ENCODE measurements around the gene PCSK5. TPM values are rescaled to one million over a fixed set of nuclear protein-coding genes. Genes with fewer than 3 reads are reported as not detected.

PCSK5 gene
- total RNA-seq, 2 experiments from 2014 or later: 3.0 to 3.1 TPM

DNA sequence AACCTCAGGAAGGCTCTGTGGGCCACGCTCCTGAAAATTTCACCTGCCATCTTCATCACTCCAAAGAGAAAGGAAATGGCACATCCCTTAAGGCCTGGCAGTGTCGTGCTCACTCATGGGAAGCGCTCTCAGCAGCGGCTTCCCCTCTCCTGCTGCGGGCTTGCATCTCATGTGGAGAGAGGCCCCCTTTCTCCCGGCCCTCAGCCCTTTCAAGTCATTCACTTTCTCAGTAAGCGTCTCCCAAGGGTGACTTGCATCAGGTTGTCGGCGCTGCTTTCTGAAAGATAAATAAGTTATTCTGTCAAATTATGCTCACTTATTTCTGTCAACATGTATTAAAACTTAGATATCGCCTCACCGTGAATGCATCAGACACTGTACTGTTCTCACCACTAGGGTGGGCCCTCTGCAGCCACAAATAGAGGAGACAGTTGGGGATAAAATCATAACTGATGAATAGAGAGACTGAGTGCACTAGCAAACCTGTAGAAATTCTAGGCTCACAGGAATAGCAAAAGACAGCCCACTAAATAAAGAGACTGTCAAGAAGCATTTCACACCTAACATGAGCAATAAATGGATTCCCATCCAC is 329.2 kb downstream of the PCSK5 start:
- Mint-ChIP-seq H3K27ac (no peak overlapping the region), H3K4me1 (no peaks in the 10 kb centered on the region), H3K27me3 (no peaks in the 10 kb centered on the region), H3K4me3 (no peak overlapping the region), H3K9me3 (ENCODE audit: low read depth) (no peaks in the 10 kb centered on the region), H3K36me3 (ENCODE audit: low read depth) (no peaks in the 10 kb centered on the region)
- CTCF ChIA-PET: interaction anchor here (1.0 kb wide), 1 partner anchor 9 kb away, joined by 3 read pairs; no protein-coding TSS in a partner anchor
- POLR2A ChIA-PET: no interaction called here
- intact Hi-C loops (cut with DNase I, micrococcal nuclease): no loop called here
- DNase-seq (no peak), ATAC-seq (no peak)

DNA sequence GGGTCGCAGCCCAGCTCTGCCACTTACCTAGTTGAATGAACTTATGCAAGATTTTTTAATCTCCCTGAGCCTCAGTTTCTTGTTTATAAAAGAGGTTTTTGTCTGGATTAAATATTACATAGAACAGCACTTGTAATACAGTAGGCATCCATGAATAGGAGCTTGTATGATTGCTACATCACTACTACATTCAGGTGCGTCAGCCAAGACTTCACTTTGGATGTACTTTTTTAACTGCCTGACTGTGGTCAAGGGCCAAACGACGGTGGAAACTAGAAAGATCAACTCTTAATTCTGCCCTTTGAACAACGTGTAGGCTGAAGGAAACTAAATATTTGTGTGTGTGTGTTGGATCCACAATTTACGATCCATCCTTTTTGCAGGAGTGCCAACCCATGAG is 330.9 kb downstream of the PCSK5 start:
- intact Hi-C loops (cut with DNase I, micrococcal nuclease): no loop called here
- ATAC-seq: no peak

DNA sequence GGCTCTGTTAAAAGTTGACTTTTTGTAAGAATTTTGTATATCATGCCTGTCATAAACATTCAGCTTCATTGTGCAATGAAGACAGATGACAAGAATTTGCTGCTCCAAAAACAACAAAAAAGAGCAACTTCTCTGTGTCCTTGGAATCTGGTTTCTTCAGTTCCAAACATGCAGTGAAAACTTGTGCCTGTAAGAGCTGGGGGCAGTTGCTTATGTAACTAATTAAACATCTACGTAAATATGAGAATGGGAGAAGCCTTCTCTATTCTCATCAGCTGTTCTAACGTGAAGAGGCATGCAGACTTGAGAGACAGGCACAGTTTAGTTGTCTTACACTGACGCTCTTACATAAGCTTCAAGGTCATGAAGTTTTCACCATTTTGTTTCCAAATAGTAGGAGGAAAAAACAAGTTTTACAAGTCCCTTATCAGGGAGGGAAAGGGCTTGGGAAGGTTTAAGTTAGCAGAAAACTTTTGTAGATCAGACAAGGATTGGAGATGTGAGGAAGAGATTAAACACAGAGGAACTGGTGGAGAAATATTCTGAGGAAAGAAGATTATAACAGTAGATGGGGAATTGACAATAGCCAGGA is 333.4 kb downstream of the PCSK5 start:
- Mint-ChIP-seq H3K4me3 (no peak overlapping the region), H3K9me3 (ENCODE audit: low read depth) (no peaks in the 10 kb centered on the region), H3K4me1 (no peaks in the 10 kb centered on the region), H3K27me3 (no peaks in the 10 kb centered on the region), H3K27ac (no peak overlapping the region), H3K36me3 (ENCODE audit: low read depth) (no peaks in the 10 kb centered on the region)
- intact Hi-C loops (cut with DNase I, micrococcal nuclease): no loop called here
- POLR2A ChIA-PET: no interaction called here
- no peak for DNase-seq
- ATAC-seq: no peak
- CTCF ChIA-PET: no interaction called here

More for the DNA sequence above, 330.9 kb downstream of the PCSK5 start:
- no peaks in the 10 kb centered on the region for H3K4me1 Mint-ChIP-seq
- CTCF ChIA-PET: no interaction called here
- no peak overlapping the region for H3K4me3 Mint-ChIP-seq
- POLR2A ChIA-PET: no interaction called here
- no peaks in the 10 kb centered on the region for H3K9me3 Mint-ChIP-seq (ENCODE audit: low read depth)
- DNase-seq: no peak
- H3K36me3 Mint-ChIP-seq (ENCODE audit: low read depth): no peaks in the 10 kb centered on the region
- H3K27ac Mint-ChIP-seq: no peak overlapping the region
- H3K27me3 Mint-ChIP-seq: no peaks in the 10 kb centered on the region

DNA sequence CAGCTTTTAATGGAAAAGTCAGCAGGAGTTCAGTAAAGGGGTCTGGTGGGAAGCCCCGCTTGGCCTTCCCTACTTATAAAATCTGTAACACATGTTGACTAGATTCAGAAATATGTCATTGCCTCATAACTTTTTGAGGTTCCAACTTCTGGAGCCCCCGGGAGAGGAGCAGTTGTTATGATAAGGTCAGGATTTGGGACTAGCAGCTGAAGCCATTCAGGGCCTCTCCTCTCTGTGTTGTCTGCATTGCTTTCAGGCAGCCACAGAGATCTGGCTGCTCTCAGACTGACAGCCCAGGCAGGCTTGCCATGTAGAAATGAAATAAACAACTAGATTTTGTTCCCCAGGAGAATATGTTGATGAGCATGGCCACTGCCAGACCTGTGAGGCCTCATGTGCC is 336.7 kb downstream of the PCSK5 start:
- Mint-ChIP-seq H3K9me3 (ENCODE audit: low read depth) (no peaks in the 10 kb centered on the region), H3K36me3 (ENCODE audit: low read depth) (no peaks in the 10 kb centered on the region), H3K4me1 (no peaks in the 10 kb centered on the region), H3K27me3 (no peaks in the 10 kb centered on the region), H3K4me3 (no peak overlapping the region), H3K27ac (no peak overlapping the region)
- no peak for DNase-seq
- intact Hi-C loops (cut with DNase I, micrococcal nuclease): no loop called here
- ChIA-PET CTCF (no interaction called here), POLR2A (no interaction called here)
- ATAC-seq: no peak

DNA sequence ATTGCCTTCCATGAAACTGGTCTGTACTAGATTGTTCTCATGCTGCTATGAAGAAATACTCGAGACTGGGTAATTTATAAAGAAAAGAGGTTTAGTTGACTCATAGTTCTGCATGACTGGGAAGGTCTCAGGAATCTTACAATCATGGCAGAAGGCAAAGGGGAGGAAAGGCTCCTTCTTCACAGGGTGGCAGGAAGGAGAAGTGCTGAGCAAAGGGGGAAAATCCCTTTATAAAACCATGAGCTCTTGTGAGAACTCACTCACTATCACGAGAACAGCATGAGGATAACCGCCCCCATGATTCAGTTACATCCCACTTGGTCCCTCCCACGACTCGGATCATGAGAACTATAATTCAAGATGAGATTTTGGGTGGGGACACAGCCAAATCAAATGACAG is 340.5 kb downstream of the PCSK5 start:
- H3K4me3 Mint-ChIP-seq: no peak overlapping the region

DNA sequence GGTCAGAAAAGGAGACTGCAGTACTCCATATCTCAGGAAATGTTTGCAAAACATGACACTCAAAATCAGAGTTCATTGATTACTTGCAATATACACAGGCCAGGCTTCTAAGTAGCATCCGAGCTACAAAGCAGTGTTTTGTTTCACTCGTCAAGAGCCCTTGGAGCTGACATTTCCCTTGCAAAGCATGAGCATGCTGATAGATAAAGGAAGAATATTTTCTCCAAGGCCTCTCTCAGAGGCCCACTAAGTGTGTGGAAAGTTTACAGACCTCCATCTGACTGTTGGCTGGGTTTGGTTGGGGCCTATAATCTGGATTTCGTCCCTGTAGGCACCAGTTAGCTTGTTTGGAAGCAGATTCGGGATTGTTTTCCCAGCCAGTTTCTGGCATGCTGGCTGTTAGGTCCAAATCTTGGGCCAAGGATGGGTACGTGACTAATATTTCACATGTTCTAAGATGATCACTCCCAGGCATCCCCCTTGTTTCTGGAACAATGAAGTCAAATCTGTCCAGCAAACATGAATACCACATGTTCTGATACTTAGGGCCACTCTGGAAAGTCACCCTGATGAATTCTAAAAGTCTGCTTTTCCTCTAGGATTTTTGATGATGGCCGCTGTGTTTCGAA is 342.5 kb downstream of the PCSK5 start:
- no peaks in the 10 kb centered on the region for H3K4me1 Mint-ChIP-seq
- DNase-seq (no peak), ATAC-seq (no peak)
- H3K27me3 Mint-ChIP-seq: no peaks in the 10 kb centered on the region
- no peaks in the 10 kb centered on the region for H3K9me3 Mint-ChIP-seq (ENCODE audit: low read depth)
- no peak overlapping the region for H3K4me3 Mint-ChIP-seq
- H3K36me3 Mint-ChIP-seq (ENCODE audit: low read depth): no peaks in the 10 kb centered on the region
- intact Hi-C loops (cut with DNase I, micrococcal nuclease): no loop called here
- ChIA-PET POLR2A (no interaction called here), CTCF (no interaction called here)
- no peak overlapping the region for H3K27ac Mint-ChIP-seq

More for the DNA sequence above, 340.5 kb downstream of the PCSK5 start:
- intact Hi-C loops (cut with DNase I, micrococcal nuclease): no loop called here
- ChIA-PET POLR2A (interaction anchor here (0.6 kb wide), 1 partner anchor 1725 kb away, joined by 3 read pairs; no protein-coding TSS in a partner anchor), CTCF (interaction anchor here (0.8 kb wide), 1 partner anchor 429 kb away, joined by 3 read pairs; no protein-coding TSS in a partner anchor)
- Mint-ChIP-seq H3K27me3 (no peaks in the 10 kb centered on the region), H3K4me1 (no peaks in the 10 kb centered on the region), H3K9me3 (ENCODE audit: low read depth) (no peaks in the 10 kb centered on the region), H3K27ac (no peak overlapping the region), H3K36me3 (ENCODE audit: low read depth) (no peaks in the 10 kb centered on the region)
- DNase-seq (no peak), ATAC-seq (no peak)

DNA sequence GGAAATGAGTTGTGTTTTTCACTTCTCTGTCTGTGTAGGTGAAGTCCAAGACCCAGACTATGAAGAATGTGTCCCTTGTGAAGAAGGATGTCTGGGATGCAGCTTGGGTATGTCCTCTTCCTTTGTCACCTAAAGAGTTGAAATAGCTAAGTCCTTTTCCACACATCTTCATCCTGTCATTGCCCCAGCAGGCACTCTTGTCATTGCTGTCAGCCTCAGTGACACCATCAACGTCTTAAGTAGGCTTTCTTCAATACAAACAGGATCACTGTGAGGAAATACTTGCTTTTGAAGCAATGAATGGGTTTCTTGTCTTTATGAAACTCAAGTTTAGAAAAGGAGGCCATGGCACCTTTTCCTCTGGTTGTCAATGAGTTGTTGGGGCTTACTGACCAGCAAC is 350.1 kb downstream of the PCSK5 start:
- Mint-ChIP-seq H3K27ac (no peak overlapping the region), H3K36me3 (ENCODE audit: low read depth) (no peaks in the 10 kb centered on the region), H3K9me3 (ENCODE audit: low read depth) (no peaks in the 10 kb centered on the region), H3K4me1 (no peaks in the 10 kb centered on the region), H3K27me3 (no peaks in the 10 kb centered on the region), H3K4me3 (no peak overlapping the region)
- intact Hi-C loops (cut with DNase I, micrococcal nuclease): no loop called here
- DNase-seq (no peak), ATAC-seq (no peak)
- CTCF ChIA-PET: no interaction called here
- POLR2A ChIA-PET: no interaction called here

GRCh38 chr9:76245518-76245917 is 355.0 kb downstream of the PCSK5 start:
- DNase-seq (no peak), ATAC-seq (no peak)
- Mint-ChIP-seq H3K27ac (no peak overlapping the region), H3K4me1 (no peaks in the 10 kb centered on the region), H3K9me3 (ENCODE audit: low read depth) (no peaks in the 10 kb centered on the region), H3K4me3 (no peak overlapping the region), H3K36me3 (ENCODE audit: low read depth) (no peaks in the 10 kb centered on the region), H3K27me3 (no peaks in the 10 kb centered on the region)
- CTCF ChIA-PET: no interaction called here
- POLR2A ChIA-PET: no interaction called here
- intact Hi-C loops (cut with DNase I, micrococcal nuclease): no loop called here

DNA sequence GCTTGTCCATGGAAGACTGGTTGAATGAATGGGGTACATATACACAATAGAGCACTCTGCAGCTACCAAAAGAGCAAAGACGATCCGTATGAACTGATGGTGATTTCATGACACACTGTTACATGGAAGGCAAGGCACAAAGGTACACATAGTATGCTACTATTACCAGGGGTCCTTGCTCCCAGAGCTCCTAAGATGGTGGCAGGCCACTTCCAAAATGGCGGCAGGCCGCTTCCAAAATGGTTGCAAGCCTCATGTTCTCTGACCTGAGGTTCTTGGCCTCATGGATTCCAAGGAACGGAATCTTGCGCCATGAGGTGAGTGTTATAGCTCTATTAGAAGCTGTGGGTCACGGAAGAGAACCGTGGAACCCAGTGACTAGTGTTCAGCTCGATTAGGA is 356.2 kb downstream of the PCSK5 start:
- Mint-ChIP-seq H3K9me3 (ENCODE audit: low read depth) (no peaks in the 10 kb centered on the region), H3K27ac (no peak overlapping the region), H3K36me3 (ENCODE audit: low read depth) (no peaks in the 10 kb centered on the region), H3K4me3 (no peak overlapping the region), H3K27me3 (no peaks in the 10 kb centered on the region), H3K4me1 (no peaks in the 10 kb centered on the region)
- ChIA-PET CTCF (no interaction called here), POLR2A (no interaction called here)
- ATAC-seq (no peak), DNase-seq (no peak)
- intact Hi-C loops (cut with DNase I, micrococcal nuclease): no loop called here

DNA sequence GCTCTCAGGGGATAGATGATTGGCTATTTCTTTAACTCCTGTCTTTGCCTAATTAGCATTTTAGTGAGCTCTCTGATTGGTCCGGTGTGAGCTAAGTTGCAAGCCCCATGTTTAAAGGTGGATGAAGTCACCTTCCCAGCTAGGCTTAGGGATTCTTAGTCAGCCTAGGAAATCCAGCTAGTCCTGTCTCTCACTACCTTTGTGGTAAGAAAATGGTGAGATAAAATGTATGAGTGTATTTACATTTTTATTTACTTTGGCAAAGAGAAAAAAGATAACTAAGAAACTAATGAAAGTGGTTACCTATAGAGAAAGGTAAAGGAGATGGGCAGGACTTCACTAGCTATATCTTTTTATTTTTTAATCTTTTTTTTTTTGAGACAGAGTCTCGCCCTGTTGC is 357.0 kb downstream of the PCSK5 start:
- CTCF ChIA-PET: no interaction called here
- Mint-ChIP-seq H3K4me1 (no peaks in the 10 kb centered on the region), H3K36me3 (ENCODE audit: low read depth) (no peaks in the 10 kb centered on the region), H3K9me3 (ENCODE audit: low read depth) (no peaks in the 10 kb centered on the region), H3K27me3 (no peaks in the 10 kb centered on the region), H3K4me3 (no peak overlapping the region), H3K27ac (no peak overlapping the region)
- POLR2A ChIA-PET: no interaction called here
- ATAC-seq: no peak
- no peak for DNase-seq
- intact Hi-C loops (cut with DNase I, micrococcal nuclease): no loop called here

- Mint-ChIP-seq H3K36me3 (ENCODE audit: low read depth) (no peaks in the 10 kb centered on the region), H3K4me1 (no peaks in the 10 kb centered on the region), H3K4me3 (no peak overlapping the region), H3K27ac (no peak overlapping the region), H3K9me3 (ENCODE audit: low read depth) (no peaks in the 10 kb centered on the region), H3K27me3 (no peaks in the 10 kb centered on the region)
- POLR2A ChIA-PET: no interaction called here
- CTCF ChIA-PET: no interaction called here
- ATAC-seq (no peak), DNase-seq (no peak)
- intact Hi-C loops (cut with DNase I, micrococcal nuclease): no loop called here
These were observed 358.8 kb downstream of the PCSK5 start for GRCh38 chr9:76249309-76249708.

DNA sequence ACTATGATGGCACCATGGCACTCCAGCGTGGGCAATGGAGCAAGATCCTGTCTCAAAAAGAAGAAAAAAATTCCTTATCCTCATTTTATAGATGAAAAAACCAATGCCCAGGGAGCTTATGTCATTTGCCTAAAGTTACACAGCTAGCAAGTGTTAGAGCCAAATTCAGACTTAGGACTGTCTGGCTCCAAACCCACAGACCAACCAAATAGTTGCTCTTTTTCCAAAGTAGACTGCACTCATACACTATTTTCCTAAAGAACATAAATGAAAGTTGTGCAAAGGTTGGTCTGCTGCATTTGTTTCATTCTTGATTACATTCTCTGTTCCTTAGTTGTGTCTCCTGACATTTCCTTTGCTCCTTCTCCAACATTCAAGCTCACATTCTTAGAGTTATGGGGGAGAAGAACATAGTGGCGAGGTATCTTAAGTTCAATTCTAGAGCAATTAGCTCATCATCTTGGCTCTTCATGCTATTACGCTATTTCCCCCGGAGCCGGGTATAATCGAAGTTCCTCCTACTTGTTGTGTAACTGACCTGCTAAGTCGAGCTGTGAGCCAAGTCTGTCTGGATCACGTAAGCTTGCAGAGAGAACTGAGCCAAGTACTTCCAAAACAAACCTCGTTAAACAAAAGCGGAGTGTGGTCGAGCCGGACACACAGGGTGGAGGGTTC is 365.4 kb downstream of the PCSK5 start:
- H3K27ac Mint-ChIP-seq: no peak overlapping the region
- ChIA-PET CTCF (interaction anchor here (0.6 to 0.7 kb wide), 2 partner anchors 93 to 363 kb away, joined by 3 read pairs; no protein-coding TSS in a partner anchor), POLR2A (no interaction called here)
- H3K4me3 Mint-ChIP-seq: no peak overlapping the region
- intact Hi-C loops (cut with DNase I, micrococcal nuclease): no loop called here
- no peaks in the 10 kb centered on the region for H3K4me1 Mint-ChIP-seq
- H3K27me3 Mint-ChIP-seq: no peaks in the 10 kb centered on the region
- no peaks in the 10 kb centered on the region for H3K9me3 Mint-ChIP-seq (ENCODE audit: low read depth)
- ATAC-seq (no peak), DNase-seq (no peak)
- no peaks in the 10 kb centered on the region for H3K36me3 Mint-ChIP-seq (ENCODE audit: low read depth)

All from activated CD4-positive, alpha-beta T cell treated with anti-CD3 and anti-CD28 coated beads for 36 hours (primary cell).